GM20000 (cell line): ENCODE measurements around the gene GABRG3.

ENCODE experiments used
- DNase-seq: peaks from one replicate; pipeline ENCODE4 v3.0.0; 2012; ENCODE audit warnings: low spot score
- CTCF ChIP-seq: IDR thresholded peaks from 2 replicates; pipeline ENCODE4 v1.5.1; 2012; ENCODE audit warnings: mild to moderate bottlenecking, control low read depth; ENCODE audit errors: extremely low read depth, missing control alignments

GABRG3 gene

GRCh38 chr15:27268923-27269322 lies 297.9 kb downstream of the GABRG3 start:
- DNase-seq, result no peak
- TF ChIP-seq CTCF, result no peak

GRCh38 chr15:27271258-27271657 lies 300.3 kb downstream of the GABRG3 start:
- TF ChIP-seq CTCF, result no peak
- no peak for DNase-seq

- DNase-seq, result no peak
- TF ChIP-seq CTCF, result no peak
These were observed 301.4 kb downstream of the GABRG3 start for GRCh38 chr15:27272427-27272826.

GRCh38 chr15:27273506-27273905 lies 302.5 kb downstream of the GABRG3 start:
- TF ChIP-seq CTCF, result no peak
- no peak for DNase-seq

GRCh38 chr15:27278761-27279160 lies 307.8 kb downstream of the GABRG3 start:
- no peak for DNase-seq
- no peak for TF ChIP-seq CTCF

- TF ChIP-seq CTCF, result no peak
- no peak for DNase-seq
These were observed 321.7 kb downstream of the GABRG3 start for GRCh38 chr15:27292641-27293040.

GRCh38 chr15:27293607-27294006 lies 322.6 kb downstream of the GABRG3 start:
- TF ChIP-seq CTCF, result no peak
- no peak for DNase-seq
